Pericardium fibroblast (primary cell): ENCODE results near the gene NUCKS1. TPM values are rescaled to one million over a fixed set of nuclear protein-coding genes. Genes with fewer than 3 reads are reported as not detected.

Source experiments
- total RNA-seq: library from RNA; depleted of rRNA; stranded (reverse); fragments of >200 nt; gene quantifications from 2 replicates; pipeline ENCODE4 v1.2.3, GENCODE V29; 2015

The NUCKS1 gene, protein sequence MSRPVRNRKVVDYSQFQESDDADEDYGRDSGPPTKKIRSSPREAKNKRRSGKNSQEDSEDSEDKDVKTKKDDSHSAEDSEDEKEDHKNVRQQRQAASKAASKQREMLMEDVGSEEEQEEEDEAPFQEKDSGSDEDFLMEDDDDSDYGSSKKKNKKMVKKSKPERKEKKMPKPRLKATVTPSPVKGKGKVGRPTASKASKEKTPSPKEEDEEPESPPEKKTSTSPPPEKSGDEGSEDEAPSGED
- 63.2 and 66.6 TPM in 2 replicates for total RNA-seq

DNA sequence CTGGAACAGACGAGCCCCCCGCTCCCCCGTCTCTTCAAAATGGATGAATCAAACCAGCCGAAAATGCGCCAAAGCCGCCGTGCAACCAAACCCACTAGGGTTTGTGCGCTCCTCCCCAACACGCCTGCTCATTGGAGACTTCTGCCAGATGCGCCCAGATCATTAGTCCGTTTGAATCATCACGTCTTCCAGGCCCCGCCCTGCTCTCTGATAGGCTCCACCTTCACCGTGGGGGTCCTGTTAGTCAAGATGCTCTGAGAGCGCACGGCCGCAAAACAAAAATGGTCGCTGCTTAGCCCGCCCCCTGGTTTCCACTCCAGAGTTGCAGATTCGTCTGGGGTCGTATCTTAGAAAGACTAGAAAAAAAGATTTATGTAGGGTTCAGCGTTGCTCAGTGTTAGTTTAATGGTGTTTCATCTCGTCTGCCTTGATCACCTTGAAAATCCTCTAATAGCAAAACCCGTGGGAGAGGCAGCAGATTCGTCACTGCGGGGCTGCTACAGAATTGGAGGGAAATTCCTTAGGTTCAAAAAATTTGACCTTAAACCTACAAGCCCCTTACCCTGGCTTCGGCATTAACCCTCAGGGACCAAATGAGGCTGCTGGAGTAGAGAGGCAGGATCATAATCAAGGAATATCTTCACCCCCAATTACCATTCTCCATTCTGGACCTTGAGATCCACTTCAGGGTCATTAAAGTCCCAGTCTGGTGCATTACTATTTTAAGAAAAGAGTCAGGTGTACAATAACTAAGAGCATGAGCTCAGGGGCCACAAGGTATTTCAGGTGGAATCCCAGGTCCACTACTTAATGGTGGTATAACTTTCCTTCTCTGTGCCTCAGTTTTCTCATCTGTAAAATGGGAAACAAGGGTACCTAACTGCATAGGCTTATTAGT, at the start of gene NUCKS1:
Gene NUCKS1 (minus strand): TSS at position 45 of the 898 bp plus-strand sequence. CDS start 209 bp downstream, outside the sequence.

DNA sequence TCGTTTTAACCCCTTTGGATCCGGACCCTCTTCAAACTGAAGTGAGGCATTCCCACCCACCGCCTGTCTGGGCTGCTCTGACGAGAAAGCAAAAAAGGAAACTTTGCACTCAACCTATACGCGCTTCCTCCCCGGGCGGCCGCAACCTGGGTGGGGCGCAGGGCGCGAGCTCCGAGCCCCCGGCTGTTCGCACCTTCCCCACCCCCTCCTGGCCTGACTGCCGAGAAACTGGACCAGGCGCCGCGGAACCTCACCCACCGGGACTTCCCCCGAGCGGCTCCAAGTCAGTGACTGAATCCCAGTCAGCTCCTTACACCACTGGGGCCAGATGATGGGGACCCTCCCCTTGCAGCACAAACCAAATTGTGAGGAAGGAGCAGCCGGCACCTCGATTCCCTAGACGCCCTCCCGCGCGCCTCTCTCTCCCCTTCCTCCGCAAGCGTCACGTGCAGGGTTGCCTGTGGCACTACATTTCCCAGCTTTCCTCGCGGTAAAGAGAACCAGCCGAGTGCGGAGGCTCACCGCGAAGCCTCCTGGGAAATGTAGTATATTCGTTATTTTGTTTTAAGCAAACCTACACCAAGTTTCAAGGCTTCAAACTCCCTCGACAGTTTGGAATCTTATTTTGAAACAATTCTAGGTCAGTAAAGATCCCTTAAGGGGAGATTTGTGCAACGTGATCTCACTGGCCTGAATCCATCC, 25.2 kb upstream of the NUCKS1 start, which contains the start of gene RAB29:
Gene RAB29 (minus strand): TSS at position 468 of the 702 bp plus-strand sequence. CDS start 526 bp downstream, outside the sequence.

DNA sequence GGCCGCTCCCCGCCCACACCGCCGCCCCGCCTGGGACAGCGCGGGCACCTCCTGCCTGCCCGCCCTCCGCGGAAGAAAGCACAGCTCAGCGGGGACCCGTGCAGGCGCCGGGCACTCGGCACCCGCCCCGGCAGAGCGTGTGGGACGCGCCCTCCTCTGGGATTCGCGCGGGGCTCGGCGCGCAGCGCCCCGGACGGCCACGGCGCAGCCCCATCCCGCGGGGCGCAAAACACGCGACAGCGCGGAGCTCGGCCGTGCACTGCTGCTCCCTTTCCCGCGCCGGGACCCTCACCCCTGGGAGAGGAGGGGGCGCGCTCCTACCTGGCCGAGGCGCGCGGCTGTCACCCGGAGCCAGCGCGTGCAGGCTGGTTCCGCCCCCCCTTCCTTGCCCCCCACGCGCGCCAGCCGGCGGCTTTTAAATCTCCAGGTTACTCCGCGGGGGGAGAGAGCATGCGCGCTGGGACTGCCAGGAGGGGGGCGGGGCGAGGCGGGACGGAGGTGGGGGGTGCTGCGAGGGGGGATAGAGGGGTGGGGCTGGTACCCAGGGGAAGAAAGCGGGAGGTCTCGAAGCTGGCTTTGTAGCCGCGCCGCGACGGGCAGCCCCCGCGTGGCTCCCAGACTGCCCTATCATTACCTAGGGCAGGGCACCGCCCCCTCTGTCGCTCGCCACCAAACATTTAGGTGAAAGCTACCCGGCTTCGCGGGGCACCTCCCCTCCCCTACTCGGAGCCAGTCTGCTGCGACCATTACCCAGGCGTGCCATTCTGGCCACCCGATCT, 69.7 kb downstream of the NUCKS1 start, which contains the start of gene SLC45A3:
Gene SLC45A3 (minus strand): TSS at position 437 of the 779 bp plus-strand sequence. CDS start 15,853 bp downstream, outside the sequence.

Other genes with a start within 250 kb of the NUCKS1 start
- 2.2 and 7.4 TPM in 2 replicates for gene CDK18, start 245.5 kb downstream of the NUCKS1 start, total RNA-seq
- gene ELK4, start 118.2 kb downstream of the NUCKS1 start, total RNA-seq = 8.8 and 11.3 TPM in 2 replicates
- gene SLC45A3, start 69.7 kb downstream of the NUCKS1 start, total RNA-seq = 0.51 and 3.4 TPM in 2 replicates
- 18.0 and 21.8 TPM in 2 replicates for gene RAB29, start 25.3 kb upstream of the NUCKS1 start, total RNA-seq
- 22.0 and 24.9 TPM in 2 replicates for gene SLC41A1, start 63.0 kb upstream of the NUCKS1 start, total RNA-seq
- 0.17 TPM in 1 of 2 replicates, not detected in the other for gene PM20D1, start 100.0 kb upstream of the NUCKS1 start, total RNA-seq
- not detected in 2 replicates for gene SLC26A9, start 193.3 kb upstream of the NUCKS1 start, total RNA-seq